Activated naive CD8-positive, alpha-beta T cell treated with anti-CD3 and anti-CD28 coated beads, Interleukin-2, amount 50 U/mL, for 16 hours (primary cell): ENCODE data around the gene AHSG.
A peak's percentile ranks its signal among the peaks of the same experiment; 100 is the strongest.

ENCODE experiments used
- DNase-seq: peaks from one replicate; pipeline ENCODE4 v3.0.0-alpha.2; 2020; ENCODE audit warnings: low read depth, low spot score

AHSG gene

DNA sequence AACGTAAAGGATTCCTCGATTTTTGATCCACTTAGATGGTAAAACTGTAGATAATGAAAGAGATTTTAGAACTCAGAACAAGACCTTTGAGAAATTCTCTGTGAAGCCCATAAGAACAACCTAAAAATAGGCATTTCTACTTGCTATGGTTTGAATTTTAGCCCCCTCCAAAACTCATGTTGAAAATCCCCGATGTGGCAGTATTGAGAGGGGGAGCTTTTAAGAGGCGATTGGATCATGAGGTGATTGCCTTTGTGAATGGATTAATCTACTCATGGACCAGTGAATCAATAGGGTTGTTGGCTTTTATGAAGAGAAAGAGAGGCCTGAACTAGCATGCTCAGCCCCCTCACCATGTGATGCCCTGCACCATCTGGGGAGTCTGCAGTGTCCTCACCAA, 20.2 kb upstream of the AHSG start:
- DNase-seq: no peak

DNA sequence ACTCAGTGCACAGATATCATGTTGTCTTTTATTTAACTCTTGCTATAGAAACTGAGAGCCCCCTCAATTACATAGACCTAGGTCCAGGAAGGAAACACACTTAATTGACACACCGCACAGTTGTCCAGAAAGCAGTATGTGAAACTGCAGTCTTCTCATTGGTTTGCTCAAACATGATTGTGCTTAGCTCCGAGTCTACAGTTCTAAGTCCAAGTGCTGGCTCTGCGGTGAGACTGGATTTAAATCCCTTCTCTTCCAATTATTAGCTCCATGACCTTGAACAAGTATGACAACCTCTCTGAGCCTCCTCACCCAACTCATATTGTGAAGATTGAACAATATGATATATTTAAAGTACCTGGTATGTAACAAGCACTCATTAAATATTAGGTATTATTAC, 19.0 kb upstream of the AHSG start:
- no peak for DNase-seq

DNA sequence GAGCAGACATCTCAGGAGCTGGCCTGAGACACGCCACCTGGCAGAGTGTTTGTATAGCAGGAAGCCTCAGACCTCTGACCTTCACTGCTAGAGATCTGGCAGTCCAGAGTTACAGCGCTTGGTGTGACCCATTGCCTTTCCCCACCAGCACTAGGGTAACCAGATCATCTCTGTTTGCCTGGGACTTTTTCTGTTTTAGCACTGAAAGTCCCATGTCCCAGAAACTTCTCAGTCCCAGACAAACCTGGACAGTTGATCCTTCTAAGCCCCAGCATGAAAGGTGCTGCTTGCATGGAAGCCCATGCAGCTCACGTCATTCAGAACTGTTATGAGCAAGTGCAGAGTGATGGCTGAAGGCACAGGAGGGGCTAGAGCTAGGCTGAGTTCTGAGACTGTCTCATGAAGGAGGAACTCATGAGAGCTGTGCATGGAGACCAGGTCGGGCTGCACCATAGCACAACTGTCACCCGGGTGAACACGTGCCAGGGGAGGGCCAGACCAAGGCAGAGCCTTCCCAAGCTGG, 18.2 kb upstream of the AHSG start:
- DNase-seq: no peak

DNA sequence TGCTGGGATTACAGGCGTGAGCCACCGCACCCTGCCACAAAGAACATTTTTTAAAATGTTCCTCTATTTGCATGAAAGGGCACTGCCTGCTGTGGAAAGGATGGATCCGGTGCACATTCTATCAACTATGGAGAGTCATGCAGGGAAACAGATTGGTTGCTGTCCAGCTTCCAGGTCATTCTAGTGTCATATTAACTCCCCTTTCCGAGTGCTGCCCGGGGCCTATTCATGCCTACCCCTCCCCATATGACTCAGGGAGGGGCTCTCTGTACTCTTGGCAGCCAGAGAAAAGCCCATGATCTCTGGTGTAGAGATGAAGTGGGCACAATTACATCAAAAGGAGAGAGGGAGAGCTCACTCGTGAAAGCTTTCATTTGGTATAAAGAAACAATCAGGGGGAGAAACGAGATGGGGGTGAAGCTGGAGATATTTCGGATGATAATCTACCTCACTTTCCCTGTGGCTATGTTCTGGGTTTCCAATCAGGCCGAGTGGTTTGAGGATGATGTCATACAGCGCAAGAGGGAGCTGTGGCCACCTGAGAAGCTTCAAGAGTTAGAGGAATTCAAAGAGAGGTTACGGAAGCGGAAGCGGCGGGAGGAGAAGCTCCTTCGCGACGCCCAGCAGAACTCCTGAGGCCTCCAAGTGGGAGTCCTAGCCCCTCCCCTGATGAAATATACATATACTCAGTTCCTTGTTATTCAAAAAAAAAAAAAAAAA, 16.1 kb upstream of the AHSG start:
- DNase-seq: no peak

DNA sequence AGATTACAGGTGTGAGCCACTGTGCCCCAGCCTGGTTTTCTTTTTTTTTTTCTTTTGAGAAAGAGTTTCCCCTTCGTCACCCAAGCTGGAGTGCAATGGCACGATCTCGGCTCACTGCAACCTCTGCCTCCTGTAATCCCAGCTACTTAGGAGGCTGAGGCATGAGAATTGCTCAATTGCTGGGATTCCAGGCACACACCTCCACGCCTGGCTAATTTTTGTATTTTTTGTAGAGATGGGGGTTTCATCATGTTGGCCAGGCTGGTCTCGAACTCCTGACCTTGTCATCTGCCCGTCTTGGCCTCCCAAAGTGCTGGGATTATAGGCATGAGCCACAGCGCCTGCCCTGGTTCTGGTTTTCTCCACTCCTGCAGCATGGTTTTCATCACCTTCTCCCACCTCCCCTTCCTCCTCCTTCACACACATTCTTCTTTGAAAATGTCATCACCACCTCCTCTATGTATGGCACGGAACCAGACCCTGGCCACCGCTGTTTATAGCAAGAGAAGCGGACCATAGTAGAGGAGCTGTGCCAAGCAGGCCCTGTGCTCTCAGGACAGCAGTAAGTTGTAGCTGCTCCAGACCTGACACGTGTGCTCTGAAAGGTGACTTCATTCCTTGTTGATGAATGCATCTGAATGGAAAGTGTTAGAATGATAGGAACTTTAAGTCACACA, 14.6 kb upstream of the AHSG start:
- no peak for DNase-seq

DNA sequence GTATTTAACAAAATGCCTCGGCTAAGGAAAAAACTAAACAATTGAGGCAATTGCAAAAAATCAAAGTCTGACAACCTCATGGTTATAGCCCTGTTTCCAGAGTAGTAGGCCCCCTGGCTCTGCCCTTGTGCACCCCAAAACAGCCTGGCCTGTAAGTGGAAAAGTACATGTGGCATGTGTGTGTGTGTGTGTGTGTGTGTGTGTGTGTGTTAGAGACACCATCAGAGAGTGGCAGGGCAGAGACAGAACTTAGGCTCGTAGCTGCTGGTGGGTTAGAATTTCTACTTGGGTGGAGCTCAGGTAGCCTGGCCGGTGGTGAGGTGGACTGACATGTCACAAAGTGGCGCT, 14.1 kb upstream of the AHSG start:
- DNase-seq: no peak

DNA sequence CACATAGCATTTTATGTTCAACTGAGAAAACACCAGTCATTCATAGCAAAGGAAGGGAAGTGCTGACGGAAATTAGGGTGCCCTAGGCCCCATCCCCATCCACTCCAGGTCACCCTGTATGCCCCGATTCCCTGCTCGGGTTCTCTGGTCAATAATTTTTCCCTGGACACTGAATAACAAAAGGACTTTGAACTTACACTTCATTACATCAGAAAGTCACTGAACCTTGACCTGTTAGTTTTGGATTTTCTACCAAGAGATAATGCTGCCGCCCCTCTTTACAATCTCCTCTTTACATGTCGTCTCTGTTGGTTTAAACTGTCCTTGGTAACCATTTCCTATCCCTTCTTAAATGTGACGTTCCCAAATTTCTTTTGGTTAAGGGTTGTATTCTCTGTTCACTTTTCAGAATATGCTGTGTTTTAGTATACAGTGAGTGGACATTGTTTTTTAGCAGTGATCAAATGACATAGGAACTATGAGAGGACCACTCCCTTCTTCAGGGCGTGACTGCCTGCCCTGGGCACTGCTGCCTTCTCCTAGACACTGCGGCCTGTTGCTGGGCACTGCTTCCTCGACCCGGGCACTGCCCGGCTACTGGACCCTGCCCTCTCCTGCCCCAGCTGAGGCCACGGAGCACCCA, 13.6 kb upstream of the AHSG start:
- DNase-seq: no peak

DNA sequence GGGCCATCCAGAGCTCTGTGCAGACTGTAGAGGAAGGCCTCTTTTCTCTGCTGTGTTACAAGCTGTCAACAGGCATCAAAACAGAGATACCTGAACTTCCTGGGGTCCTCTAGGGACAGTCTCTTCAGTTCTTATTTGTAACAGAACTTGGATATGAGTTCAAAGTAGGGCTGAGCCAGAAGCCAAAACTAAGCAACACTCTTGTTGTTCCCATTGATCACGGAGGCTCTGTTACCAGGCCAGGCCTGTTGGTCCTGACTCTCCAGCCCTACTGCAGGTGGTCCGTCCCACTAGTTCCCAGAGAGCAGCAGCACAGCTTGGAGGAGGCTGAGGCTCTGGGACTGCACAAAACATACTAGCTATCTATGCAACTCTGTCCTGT, 13.1 kb upstream of the AHSG start:
- no peak for DNase-seq

DNA sequence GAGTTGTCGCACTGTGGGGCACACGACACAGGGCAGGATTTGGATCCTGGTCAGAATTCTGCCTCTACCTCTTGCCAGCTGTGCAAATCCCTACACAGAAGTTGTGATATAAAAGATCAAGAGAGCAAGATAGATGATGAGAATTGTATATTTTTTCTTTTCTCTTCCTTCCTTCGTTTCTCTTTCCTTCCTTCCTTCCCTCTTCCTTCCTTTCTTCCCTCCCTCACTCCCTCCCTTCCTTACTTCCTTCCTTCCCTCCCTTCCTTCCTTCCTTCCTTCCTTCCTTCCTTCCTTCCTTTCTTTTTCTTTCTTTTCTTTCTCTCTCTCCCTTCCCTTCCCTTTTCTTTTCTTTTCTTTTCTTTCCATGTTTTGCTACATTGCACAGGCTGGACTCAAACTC, 12.0 kb upstream of the AHSG start:
- DNase-seq: no peak

DNA sequence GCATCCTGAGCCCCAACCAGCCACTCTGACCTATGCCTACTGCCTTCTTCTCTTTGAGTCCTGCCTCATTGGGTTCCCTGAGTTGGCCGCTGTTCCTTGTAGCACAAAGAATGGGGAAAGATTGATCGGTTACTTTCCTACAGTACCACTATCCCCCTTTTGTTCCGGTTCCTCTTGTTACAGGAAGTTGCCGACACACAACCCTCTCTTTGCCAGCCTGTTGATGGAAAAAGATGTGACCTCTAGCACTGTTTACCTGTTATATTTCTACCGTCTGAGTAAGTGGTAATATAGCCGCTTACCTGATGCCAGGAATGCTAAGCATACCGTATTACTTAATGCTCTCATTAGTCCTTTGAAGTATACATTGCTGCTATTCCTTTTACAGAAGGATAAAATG, 9.7 kb upstream of the AHSG start:
- DNase-seq: no peak

DNA sequence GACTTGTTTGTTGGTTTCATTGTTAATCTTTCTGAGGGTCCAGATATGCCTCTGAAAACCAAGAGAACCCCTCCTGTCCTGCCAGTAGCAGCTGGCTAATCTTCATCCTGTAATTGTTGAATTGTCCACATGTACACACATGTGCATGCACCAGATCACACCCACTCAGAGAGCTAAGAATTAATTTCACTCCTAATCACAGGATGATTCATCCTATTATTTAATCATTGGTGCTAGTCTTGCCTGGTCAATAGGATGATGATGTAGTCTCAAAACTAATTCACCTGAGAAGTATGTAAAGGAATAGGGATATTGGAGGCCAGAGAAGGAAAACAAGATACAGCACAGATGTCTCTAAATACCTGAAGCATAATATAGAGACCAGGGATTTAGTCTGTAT, 7.8 kb upstream of the AHSG start:
- DNase-seq: no peak

DNA sequence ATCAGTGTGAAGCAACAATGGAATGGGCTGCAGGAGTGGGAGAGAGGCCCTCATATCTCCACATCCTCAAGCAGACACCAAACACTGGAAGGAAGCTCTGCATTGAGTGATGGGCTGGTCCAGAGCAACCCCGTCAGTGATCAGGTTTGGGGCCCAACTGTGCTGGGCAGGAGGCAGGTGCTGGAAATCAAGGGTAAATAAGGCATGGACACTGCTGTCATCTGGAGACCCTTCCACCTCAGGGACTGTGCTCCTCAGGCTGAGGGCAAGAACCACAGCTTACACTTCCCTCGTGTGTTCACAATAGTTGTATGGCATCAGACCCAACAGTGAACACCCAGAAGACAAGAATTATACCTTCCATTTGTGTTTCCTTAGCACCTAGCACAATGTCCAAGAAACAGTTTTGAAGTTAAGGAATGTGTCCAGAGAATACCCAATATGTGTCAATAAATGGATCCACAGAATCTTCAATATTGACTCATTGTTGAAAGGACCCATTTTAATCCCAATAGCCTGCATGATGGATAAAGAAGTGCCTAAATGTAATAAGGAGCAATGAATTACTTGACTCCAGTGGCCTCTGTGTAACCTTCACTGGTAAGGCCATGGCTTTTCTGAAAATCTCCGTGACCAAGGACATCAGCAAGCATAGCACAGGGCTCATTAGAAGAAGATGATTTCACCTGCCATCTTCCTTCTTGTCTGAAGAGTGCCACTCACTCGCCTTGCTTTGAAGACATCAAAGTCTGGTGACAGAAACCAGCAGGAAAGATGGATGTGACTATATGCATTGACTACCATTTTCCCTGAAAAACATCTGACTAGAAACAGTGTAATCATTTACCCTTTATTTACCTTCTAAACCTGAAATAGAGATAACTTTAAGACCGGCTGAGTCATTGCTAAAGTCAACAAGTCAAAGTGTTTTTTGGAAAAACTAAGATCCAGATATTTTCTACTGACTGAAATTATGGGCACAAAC, 7.0 kb upstream of the AHSG start:
- DNase-seq: no peak

DNA sequence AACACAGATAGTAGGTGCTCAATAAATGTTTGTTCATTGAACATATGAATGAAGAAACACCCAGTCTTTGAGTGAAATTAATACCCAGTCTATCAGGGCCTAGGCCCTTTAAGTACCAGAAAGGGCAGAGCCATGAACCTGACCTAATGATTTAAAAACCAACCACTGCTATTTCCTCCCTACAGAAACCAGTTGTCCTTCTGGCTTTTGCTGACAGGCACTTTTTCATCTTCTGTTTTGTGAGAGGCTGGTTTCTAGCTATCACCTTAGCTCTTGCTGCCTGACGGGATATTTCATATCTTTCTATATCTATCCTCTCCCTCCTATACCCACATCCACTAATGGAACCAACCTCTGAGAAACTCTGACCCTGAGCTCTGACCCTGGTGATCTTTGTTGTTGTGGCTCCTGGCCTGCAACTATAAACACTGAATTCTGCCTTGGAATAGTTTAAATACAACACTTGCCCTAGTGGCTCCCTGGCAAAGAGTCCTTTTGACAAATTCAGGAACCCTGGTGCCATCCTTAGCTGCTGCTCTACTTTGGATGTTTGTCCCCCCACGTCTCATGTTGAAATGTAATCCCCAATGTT, 4.1 kb upstream of the AHSG start:
- no peak for DNase-seq

DNA sequence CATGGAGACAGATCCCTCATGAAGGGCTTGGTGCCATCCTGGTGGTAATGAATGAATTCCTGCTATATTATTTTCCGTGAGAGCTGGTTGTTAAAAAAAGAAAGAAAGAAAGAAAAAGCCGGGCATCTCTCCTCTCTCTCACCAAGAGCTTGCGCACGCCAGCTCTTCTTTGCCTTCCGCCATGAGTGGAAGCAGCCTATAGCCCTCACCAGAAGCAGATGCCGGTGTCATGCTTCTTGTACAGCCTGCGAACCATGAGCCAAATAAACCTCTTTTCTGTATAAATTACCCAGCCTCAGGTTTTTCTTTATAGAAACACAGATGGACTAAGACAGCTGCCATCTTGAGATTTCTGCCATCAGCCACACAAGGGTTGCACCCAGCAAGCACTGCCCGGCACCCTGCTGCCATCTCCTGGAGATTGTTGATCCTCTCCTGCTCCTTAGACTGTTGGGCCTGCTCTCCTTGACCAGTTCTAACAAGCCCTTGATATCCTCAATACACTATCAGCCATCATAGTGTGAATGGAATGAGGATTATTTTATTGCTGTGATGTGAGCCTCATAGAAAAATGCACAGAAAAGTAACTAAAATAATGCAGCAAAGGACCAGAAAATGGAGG, 3.5 kb upstream of the AHSG start:
- DNase-seq: no peak

DNA sequence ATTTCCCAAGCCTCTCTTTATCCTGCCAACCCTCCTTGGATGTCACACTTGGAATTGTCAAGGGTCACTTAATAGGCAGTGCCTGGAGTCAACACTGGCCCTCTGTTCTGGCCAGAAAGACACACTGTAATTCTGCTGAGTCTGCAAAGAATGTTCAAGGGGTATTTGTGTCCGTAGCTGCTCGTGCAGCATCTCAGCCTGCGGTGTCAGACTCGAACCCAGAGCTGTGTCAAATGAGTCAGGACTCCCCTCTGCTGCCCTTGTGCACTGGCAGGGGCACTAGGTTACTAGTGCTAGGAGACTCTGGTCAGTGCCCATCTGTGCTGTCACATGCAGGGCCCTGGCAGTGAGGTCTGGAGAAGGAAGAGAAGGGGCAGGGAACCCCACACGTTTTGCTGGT, 795 bp upstream of the AHSG start:
- DNase-seq: no peak

DNA sequence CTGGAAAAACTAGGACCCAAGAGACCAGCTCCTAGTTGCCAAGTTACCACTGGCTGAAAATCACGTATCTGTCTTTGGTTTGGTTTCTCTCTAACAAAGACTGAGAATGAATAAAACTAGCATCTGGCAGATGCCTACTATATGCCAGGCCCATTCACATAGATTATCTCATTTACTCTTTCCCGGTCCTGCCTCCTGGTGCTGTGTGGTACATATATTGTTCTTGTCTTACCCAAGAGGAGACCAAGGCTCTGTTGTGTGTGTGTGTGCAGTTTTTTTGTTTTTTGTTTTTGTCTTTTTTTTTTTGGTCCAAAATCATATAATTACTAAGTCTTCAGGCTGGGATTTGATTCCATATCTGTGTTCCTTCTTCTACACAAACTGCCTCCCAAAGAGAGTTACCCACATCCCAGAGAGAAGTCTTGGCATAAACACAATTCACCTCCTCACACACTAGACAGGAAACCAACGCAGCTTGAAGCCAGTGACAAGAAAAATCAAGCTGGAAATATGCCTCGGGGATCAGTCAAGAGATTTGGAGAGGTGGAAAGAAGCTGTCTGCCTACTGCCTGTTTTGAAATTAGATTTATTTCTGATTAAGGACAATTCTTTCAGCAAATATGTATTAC, 891 bp downstream of the AHSG start:
- DNase-seq: no peak

DNA sequence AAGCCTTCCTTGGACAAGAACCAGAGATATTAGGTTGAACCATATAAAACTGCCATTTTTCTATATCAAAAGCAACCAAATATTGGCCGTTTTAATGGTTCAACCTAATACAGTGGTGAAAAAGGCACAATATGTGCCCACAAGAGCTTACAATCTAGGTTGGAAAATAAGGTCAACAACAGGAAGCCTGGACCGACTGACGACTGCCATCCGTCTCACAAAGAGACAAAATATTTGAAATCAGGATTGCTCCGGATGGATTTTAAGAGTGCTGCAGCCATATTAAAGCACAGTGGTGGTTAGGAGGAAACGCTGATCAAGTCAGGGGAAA, 1.4 kb downstream of the AHSG start:
- DNase-seq: no peak

DNA sequence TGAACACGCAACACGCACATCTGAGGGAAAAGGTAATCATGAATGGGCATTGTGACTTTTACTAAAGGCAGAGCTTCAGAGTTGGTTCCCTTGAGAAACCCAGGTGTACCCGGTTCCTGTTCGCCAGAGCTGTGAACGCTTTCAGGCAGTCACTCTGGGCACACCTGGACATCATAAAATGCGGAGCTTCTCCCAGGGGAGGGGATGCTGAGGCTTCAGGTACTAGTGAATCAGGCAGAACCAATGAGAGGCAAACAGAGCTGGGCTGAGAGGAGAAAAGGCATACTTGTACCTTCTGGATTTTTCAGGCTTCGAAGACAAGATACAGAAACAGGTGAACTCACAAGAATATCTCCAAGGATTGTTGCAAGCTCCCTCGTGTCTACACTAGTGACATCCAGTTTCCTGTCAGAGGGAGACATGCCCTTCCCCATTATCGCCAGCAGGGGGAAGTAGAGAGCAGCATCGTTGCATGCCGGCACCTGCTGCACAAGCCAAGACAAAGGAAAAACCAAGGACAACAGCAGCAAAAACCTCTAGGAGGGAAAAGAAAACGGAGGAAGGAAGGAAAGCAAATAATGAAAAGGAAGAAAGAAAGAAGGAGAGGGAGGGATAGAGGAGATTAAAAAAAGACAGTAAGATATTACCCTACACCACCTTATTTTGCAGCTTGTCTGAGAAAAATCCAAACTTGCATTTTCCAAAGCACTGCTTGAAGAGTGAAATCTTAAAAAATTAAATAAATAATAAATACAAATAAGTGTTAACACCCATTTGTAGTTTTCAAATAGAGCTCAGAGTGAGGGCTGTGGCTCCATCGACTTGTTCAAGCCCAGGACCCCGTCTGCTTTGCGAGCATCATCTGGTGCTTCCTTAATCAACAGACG, 2.0 kb downstream of the AHSG start:
- DNase-seq: peak; percentile 41

DNA sequence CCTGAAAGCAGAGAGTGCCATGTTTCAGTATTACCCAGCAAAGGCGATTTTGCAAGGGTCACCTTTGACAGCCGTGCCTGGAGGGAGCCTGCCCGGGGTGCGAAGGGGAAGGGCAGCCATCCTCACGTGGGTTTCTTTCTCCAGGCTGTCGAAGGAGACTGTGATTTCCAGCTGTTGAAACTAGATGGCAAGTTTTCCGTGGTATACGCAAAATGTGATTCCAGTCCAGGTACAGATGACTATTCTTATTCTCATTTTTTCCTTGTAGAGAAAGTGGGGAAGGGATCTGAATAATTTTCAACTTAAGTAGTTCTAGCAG, 3.4 kb downstream of the AHSG start:
- no peak for DNase-seq
